Endothelial cell of umbilical vein (primary cell): ENCODE data around the gene RAB27B. TPM values are rescaled to one million over a fixed set of nuclear protein-coding genes. Genes with fewer than 3 reads are reported as not detected.

Source experiments
- BruUV-seq: library from RNA; stranded (reverse); fragments of 400-500 nt; replicated peaks from 2 replicates; lab custom pipeline; 2021; lab: Mats Ljungman, UMichigan
- CTCF ChIA-PET: fragments of 300-600, 350-600 bp; sonication (Branson Sonifier 250); formaldehyde crosslinking; loops from one replicate; lab custom pipeline; 2021; ENCODE audit warnings: antibody characterized with exemption, inconsistent platforms; lab: Charles Lee
- POLR2A ChIA-PET: fragments of 300-600, 350-600 bp; sonication (Branson Sonifier 250); formaldehyde crosslinking; loops from one replicate; lab custom pipeline; 2021; ENCODE audit warnings: antibody characterized with exemption, inconsistent platforms; lab: Charles Lee
- DNase-seq: peaks from one replicate; pipeline ENCODE4 v3.0.0-alpha.2; 2011; ENCODE audit warnings: low read depth, low spot score
- FAIRE-seq: peaks from 2 replicates; lab custom pipeline; 2011; peaks lifted over from hg19 to GRCh38; lab: Jason Lieb, UNC
- H2AFZ ChIP-seq: 2 replicates; pipeline ENCODE4 v1.6.0; 2012; ENCODE audit warnings: low read depth, low read length, control low read depth, inconsistent platforms
- H3K27ac ChIP-seq: 2 replicates; pipeline ENCODE4 v1.5.1; 2011; ENCODE audit warnings: low read depth, mild to moderate bottlenecking, control low read depth, low read length, moderate library complexity; ENCODE audit not compliant: insufficient read depth
- H3K27me3 ChIP-seq, 2 experiments: 2 replicates each; pipeline versions ENCODE4 v1.6.0 to v1.6.1; 2011; ENCODE audit warnings: low read length in 2 of 2, mixed read lengths in 1 of 2; ENCODE audit not compliant: control insufficient read depth in 2 of 2, insufficient read depth in 2 of 2
- H3K36me3 ChIP-seq, 2 experiments: 2 replicates in 1 of 2; 3 replicates in 1 of 2; pipeline ENCODE4 v1.5.1; 2011; ENCODE audit warnings: low read length in 2 of 2, mild to moderate bottlenecking in 1 of 2, moderate library complexity in 1 of 2; ENCODE audit not compliant: control insufficient read depth in 2 of 2, insufficient read depth in 2 of 2; ENCODE audit errors: extremely low read depth in 1 of 2
- H3K4me1 ChIP-seq: 3 replicates; pipeline ENCODE4 v1.5.1; 2011; ENCODE audit warnings: mild to moderate bottlenecking, low read length; ENCODE audit not compliant: control insufficient read depth, insufficient read depth; ENCODE audit errors: extremely low read depth
- H3K4me2 ChIP-seq: 2 replicates; pipeline ENCODE4 v1.6.1; 2011; ENCODE audit warnings: low read length, control low read depth, mixed read lengths; ENCODE audit not compliant: insufficient read depth
- H3K4me3 ChIP-seq, 3 experiments: fragments of 200-600 bp in 1 of 3; sonication (generic), shearing (Covaris generic) in 1 of 3; replicated peaks in 1 of 3; 2 replicates each; pipeline ENCODE4 v1.5.1; 2011 to 2016; ENCODE audit warnings: control low read depth in 3 of 3, low read length in 3 of 3, mild to moderate bottlenecking in 2 of 3, inconsistent platforms in 1 of 3, low read depth in 1 of 3, moderate library complexity in 1 of 3; ENCODE audit not compliant: insufficient read depth in 1 of 3
- H3K79me2 ChIP-seq: 2 replicates; pipeline ENCODE4 v1.6.0; 2012; ENCODE audit warnings: low read length, inconsistent platforms; ENCODE audit not compliant: control insufficient read depth, insufficient read depth
- H3K9ac ChIP-seq: replicated peaks from 2 replicates; pipeline ENCODE3; 2011; ENCODE audit warnings: low read length, control low read depth; ENCODE audit not compliant: insufficient read depth; ENCODE audit errors: extremely low read depth
- H3K9me1 ChIP-seq: replicated peaks from 3 replicates; pipeline ENCODE4 v1.6.0; 2011; ENCODE audit warnings: mild to moderate bottlenecking, low read length; ENCODE audit not compliant: control insufficient read depth, insufficient read depth; ENCODE audit errors: extremely low read depth
- H3K9me3 ChIP-seq: replicated peaks from 2 replicates; pipeline ENCODE4 v1.5.1; 2012; ENCODE audit warnings: low read length, inconsistent platforms; ENCODE audit not compliant: control insufficient read depth, insufficient read depth
- H4K20me1 ChIP-seq: replicated peaks from 2 replicates; pipeline ENCODE3; 2011; ENCODE audit warnings: mild to moderate bottlenecking, low read length; ENCODE audit not compliant: control insufficient read depth, insufficient read depth; ENCODE audit errors: extremely low read depth
- EZH2 ChIP-seq: IDR thresholded peaks from 2 replicates; pipeline ENCODE4 v1.6.1; 2012; ENCODE audit warnings: borderline replicate concordance, low read depth, mild to moderate bottlenecking, moderate library complexity, low read length, inconsistent platforms; ENCODE audit not compliant: severe bottlenecking
- FOS ChIP-seq: IDR thresholded peaks from 2 replicates; pipeline ENCODE4 v1.6.1; 2011; ENCODE audit warnings: mild to moderate bottlenecking, low read length, moderate library complexity, borderline replicate concordance; ENCODE audit not compliant: insufficient read depth
- GATA2 ChIP-seq: IDR thresholded peaks from 2 replicates; pipeline ENCODE4 v1.7.0; 2011; ENCODE audit warnings: low read depth, mild to moderate bottlenecking, moderate library complexity, mixed read lengths, low read length; ENCODE audit not compliant: insufficient read length, insufficient read depth
- JUN ChIP-seq: IDR thresholded peaks from 2 replicates; pipeline ENCODE4 v1.6.1; 2011; ENCODE audit warnings: borderline replicate concordance, low read depth; ENCODE audit not compliant: insufficient read length, insufficient read depth
- MYC ChIP-seq: IDR thresholded peaks from one replicate; pipeline ENCODE4 v1.6.1; 2011; ENCODE audit warnings: mild to moderate bottlenecking, low read depth, low read length
- POLR2A ChIP-seq: IDR thresholded peaks from 2 replicates; pipeline ENCODE4 v1.6.1; 2012; ENCODE audit warnings: low read depth, mild to moderate bottlenecking, control low read depth, low read length
- POLR2AphosphoS5 ChIP-seq: IDR thresholded peaks from 2 replicates; pipeline ENCODE4 v1.6.1; 2012; ENCODE audit warnings: low read depth, mild to moderate bottlenecking, control low read depth, low read length, moderate library complexity; ENCODE audit not compliant: insufficient read depth
- dilution Hi-C: fragments of 300-500 bp; cut with MboI; formaldehyde crosslinking; loops from one replicate; pipeline ENCODE4 v1.15.0; 2019; ENCODE audit warnings: low sequenced_read_pairs; ENCODE audit not compliant: extremely low pct_ligation_motif_present
- intact Hi-C: fragments of 100-400 bp; cut with micrococcal nuclease; formaldehyde crosslinking; loops from one replicate; pipeline ENCODE4 v1.10.0; 2022
- polyA plus RNA-seq, 4 experiments: library from polyadenylated mRNA; depleted of rRNA in 3 of 4; stranded (reverse) in 3 of 4; unstranded in 1 of 4; fragments of >200 nt; gene quantifications; 2 replicates each; pipeline versions ENCODE4 v1.2.1 to v1.2.3, GENCODE V29; 2011 to 2012; ENCODE audit warnings: missing spikeins in 1 of 4
- total RNA-seq: library from RNA; stranded (reverse); gene quantifications from 2 replicates; pipeline ENCODE4 v1.2.3, GENCODE V29; 2021
- TF ChIP-seq, protein P1 (sequence below), 2 donors: IDR thresholded peaks; 1 replicate in 1 of 2; 2 replicates in 1 of 2; pipeline ENCODE4 v1.5.1; 2011; ENCODE audit warnings: low read length in 2 of 2, mild to moderate bottlenecking in 2 of 2, moderate library complexity in 2 of 2, control low read depth in 1 of 2, inconsistent platforms in 1 of 2, low read depth in 1 of 2; ENCODE audit not compliant: insufficient read depth in 1 of 2; ENCODE audit errors: extremely low read depth in 1 of 2
- TF ChIP-seq, protein P2 (sequence below): IDR thresholded peaks from 2 replicates; pipeline ENCODE4 v1.6.1; 2011; ENCODE audit not compliant: insufficient read depth, insufficient read length

Gene RAB27B
- total and polyA plus RNA-seq, 2 donors (not counting 3 experiments of a cell fraction or from before 2014, with no cell fraction given) = not detected

DNA sequence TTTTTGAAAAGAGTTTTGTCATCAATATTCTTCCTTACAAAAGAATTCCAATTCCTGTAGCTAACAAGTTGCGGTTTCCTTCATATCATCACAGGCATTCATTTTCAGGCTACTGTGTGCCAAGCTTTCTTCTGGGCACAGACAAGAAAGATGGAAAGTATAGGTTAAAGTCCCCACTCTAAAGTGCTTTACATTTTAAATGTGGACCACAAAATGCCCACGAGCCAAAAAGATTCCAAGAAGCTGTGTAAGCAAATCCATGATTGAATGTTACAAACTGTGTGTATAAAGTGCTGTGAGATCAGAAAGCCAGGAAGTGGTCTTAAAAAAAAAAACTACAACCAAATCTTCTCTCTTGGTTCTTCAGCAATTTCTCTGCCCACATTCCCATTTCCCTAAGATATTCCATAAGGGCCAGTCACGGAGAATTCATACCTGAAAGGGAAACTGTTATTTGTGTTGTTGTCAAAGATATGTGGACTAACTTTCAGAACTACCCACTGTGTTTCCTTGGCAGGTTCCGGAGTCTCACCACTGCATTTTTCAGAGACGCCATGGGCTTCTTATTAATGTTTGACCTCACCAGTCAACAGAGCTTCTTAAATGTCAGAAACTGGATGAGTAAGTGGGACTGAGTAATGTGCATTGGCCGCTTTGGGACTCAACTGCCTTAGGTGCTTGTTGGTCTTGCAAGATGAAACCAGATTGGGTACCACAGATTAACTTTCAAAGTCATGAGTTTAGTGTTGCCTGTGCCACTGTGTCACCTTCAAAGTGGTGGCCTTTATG lies 55.7 kb downstream of the RAB27B start:
- no peak for DNase-seq
- ChIA-PET POLR2A (no interaction called here), CTCF (no interaction called here)
- no peak for FAIRE-seq
- no peak overlapping the region for H3K27ac ChIP-seq
- H3K9ac ChIP-seq = no peak overlapping the region
- H2AFZ ChIP-seq = no peak overlapping the region
- H3K9me1 ChIP-seq = no peaks in the 10 kb centered on the region
- H3K9me3 ChIP-seq = no peaks in the 10 kb centered on the region
- H3K36me3 ChIP-seq = no peaks in the 10 kb centered on the region
- H3K4me3 ChIP-seq = no peak overlapping the region
- no TSS peak for BruUV-seq
- H3K4me1 ChIP-seq = no peaks in the 10 kb centered on the region
- peaks cover 5 to 10% of the 10 kb centered on the region in 2 experiments for H3K27me3 ChIP-seq
- no peak for TF ChIP-seq FOS
- no peak for TF ChIP-seq MYC
- TF ChIP-seq, protein P1, sequence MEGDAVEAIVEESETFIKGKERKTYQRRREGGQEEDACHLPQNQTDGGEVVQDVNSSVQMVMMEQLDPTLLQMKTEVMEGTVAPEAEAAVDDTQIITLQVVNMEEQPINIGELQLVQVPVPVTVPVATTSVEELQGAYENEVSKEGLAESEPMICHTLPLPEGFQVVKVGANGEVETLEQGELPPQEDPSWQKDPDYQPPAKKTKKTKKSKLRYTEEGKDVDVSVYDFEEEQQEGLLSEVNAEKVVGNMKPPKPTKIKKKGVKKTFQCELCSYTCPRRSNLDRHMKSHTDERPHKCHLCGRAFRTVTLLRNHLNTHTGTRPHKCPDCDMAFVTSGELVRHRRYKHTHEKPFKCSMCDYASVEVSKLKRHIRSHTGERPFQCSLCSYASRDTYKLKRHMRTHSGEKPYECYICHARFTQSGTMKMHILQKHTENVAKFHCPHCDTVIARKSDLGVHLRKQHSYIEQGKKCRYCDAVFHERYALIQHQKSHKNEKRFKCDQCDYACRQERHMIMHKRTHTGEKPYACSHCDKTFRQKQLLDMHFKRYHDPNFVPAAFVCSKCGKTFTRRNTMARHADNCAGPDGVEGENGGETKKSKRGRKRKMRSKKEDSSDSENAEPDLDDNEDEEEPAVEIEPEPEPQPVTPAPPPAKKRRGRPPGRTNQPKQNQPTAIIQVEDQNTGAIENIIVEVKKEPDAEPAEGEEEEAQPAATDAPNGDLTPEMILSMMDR (IDR thresholded peaks at IDR 0.05; ENCODE audit: extremely low read depth in 1 of 2, insufficient read depth in 1 of 2, low read depth in 1 of 2, low read length in 2 of 2) = no peak
- TF ChIP-seq GATA2 = no peak
- TF ChIP-seq EZH2 = no peak
- TF ChIP-seq POLR2A = no peak
- TF ChIP-seq POLR2AphosphoS5 = no peak
- TF ChIP-seq, protein P2, sequence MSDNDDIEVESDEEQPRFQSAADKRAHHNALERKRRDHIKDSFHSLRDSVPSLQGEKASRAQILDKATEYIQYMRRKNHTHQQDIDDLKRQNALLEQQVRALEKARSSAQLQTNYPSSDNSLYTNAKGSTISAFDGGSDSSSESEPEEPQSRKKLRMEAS = no peak
- no peak for TF ChIP-seq JUN
- no peaks in the 10 kb centered on the region for H4K20me1 ChIP-seq
- intact Hi-C loops = no loop called here
- H3K4me2 ChIP-seq = no peak overlapping the region
- dilution Hi-C loops = no loop called here
- no peaks in the 10 kb centered on the region for H3K79me2 ChIP-seq
